Heart left ventricle (tissue), 16 donors: ENCODE measurements around the gene NCEH1. TPM values are rescaled to one million over a fixed set of nuclear protein-coding genes. Genes with fewer than 3 reads are reported as not detected.

Experiments used
- ATAC-seq, 4 donors: fragments of 200-7000 bp; cut with Tn5 transposase; one replicate each; pipeline ENCODE4 v1.9.1; 2020 to 2022; ENCODE audit warnings: moderate library complexity in 4 of 4, mild to moderate bottlenecking in 3 of 4, moderate number of reproducible peaks in 1 of 4
- DNase-seq, 5 donors: peaks; one replicate each; pipeline ENCODE4 v3.0.0-alpha.2; 2020
- H3K27ac ChIP-seq, 12 donors: fragments of 200-600 bp; sonication (generic) in 4 of 12; one replicate each; pipeline versions ENCODE4 v1.5.0 to v1.8.0; 2016 to 2022; ENCODE audit warnings: mild to moderate bottlenecking in 2 of 12
- H3K27me3 ChIP-seq, 9 donors: fragments of 200-600 bp; sonication (generic) in 2 of 9; one replicate each; pipeline versions ENCODE4 v1.5.1 to v1.8.0; 2016 to 2022; ENCODE audit warnings: mild to moderate bottlenecking in 3 of 9
- H3K36me3 ChIP-seq, 9 donors: fragments of 200-600 bp; sonication (generic) in 2 of 9; one replicate each; pipeline versions ENCODE4 v1.5.0 to v1.8.0; 2018 to 2022; ENCODE audit warnings: mild to moderate bottlenecking in 2 of 9
- H3K4me1 ChIP-seq, 12 donors: fragments of 200-600 bp; sonication (generic) in 4 of 12; one replicate each; pipeline versions ENCODE4 v1.5.0 to v1.8.0; 2016 to 2022; ENCODE audit warnings: mild to moderate bottlenecking in 3 of 12
- H3K4me3 ChIP-seq, 12 donors: fragments of 200-600 bp; sonication (generic) in 4 of 12; one replicate each; pipeline versions ENCODE4 v1.5.0 to v1.8.0; 2017 to 2022; ENCODE audit warnings: mild to moderate bottlenecking in 9 of 12, moderate library complexity in 4 of 12
- H3K9me3 ChIP-seq, 12 donors: fragments of 200-600 bp; sonication (generic) in 4 of 12; one replicate each; pipeline versions ENCODE4 v1.5.0 to v1.8.0; 2016 to 2022; ENCODE audit warnings: mild to moderate bottlenecking in 1 of 12
- CTCF ChIP-seq, 12 donors: fragments of 200-600 bp; sonication (generic) in 4 of 12; IDR thresholded peaks; one replicate each; pipeline versions ENCODE4 v1.5.0 to v1.8.0; 2018 to 2022; ENCODE audit warnings: antibody characterized with exemption in 12 of 12, mild to moderate bottlenecking in 5 of 12
- POLR2A ChIP-seq, 2 donors: fragments of 450-650 bp; IDR thresholded peaks; one replicate each; pipeline ENCODE4 v1.6.1; 2017; ENCODE audit warnings: antibody characterized with exemption in 2 of 2, mild to moderate bottlenecking in 2 of 2, moderate library complexity in 2 of 2
- WGBS, 4 donors: extraction: QIAGEN DNeasy Blood & Tissue Kit in 2 of 4; methylation state at CpG; one replicate each; pipeline versions ENCODE4 v1.1.5 to v1.1.7; 2013 to 2018; 5-methylcytosine and 5-hydroxymethylcytosine counted together
- intact Hi-C, 10 donors: fragments of 100-400 bp; cut with DNase I; formaldehyde crosslinking; loops; one replicate each; pipeline versions ENCODE4 v1.11.1 to v1.14.2; 2022
- polyA plus RNA-seq, 2 donors: library from polyadenylated mRNA; stranded (reverse); fragments of 200-250 nt; gene quantifications; one replicate each; pipeline ENCODE4 v1.2.3, GENCODE V29; 2013
- total RNA-seq, 9 donors: library from RNA; depleted of rRNA in 2 of 9; stranded (reverse); fragments of >200 nt in 2 of 9; fragmentation: NEBNext Ultra II Directional in 3 of 9; extraction: Animal tissue kit (Norgen Biotek cat#: 25700) in 3 of 9; gene quantifications; one replicate each; pipeline versions ENCODE4 v1.1.0 to v1.2.4, GENCODE V29; 2016 to 2023
- donor health status: ischemic (EF 13 %, LVEDD 7.1; RV severe dilation, severe dysfunction).
- donor health status: healthy with polysubstance abuse.
- donor health status: DM: no; HTN: yes; CAD: no.
- donor health status: DM: no; HTN: no; CAD: no.
- donor health status: ischemic (EF 25% LVEDD 6.9; RV normal size, moderate dysfunction).
- donor health status: ischemic (EF 25% LVEDD 5.7; RV mildly dilated, moderate dysfunction).
- donor health status: healthy.
- donor health status: DM: yes; HTN: yes; CAD: no.
- donor health status: ischemic (EF 35%, LVEDD 5.7; RV mildly dilated, moderate dysfunction).
- donor health status: nonischemic (EF 11% LVEDD 7.7; RV severe dilation, severe dysfunction).
- donor health status: DM: yes; HTN: yes; CAD: no.
- donor health status: PGD.
- donor health status: ischemic (EF 29% LVEDD 5.4; RV normal size, mild dysfunction).
- donor health status: nonischemic (EF 23%, LVEDD 6.1; RV moderate dilation, normal function).

The NCEH1 gene
- total and polyA plus RNA-seq, 11 donors: 10.9 to 72.7 (median 50.1) TPM

- ATAC-seq (no peak), DNase-seq (no peak)
- H3K27me3 ChIP-seq: no peaks in the 10 kb centered on the region
- H3K36me3 ChIP-seq: no peaks in the 10 kb centered on the region
- TF ChIP-seq POLR2A (IDR thresholded peaks at IDR 0.05): no peak
- TF ChIP-seq CTCF (IDR thresholded peaks at IDR 0.05): no peak
- peak overlapping the region in 6 of 12 donors; percentile 7 to 93 (median 62) for H3K27ac ChIP-seq
- peaks cover 0 to 73% (median 32%) of the 10 kb centered on the region in 12 donors for H3K4me1 ChIP-seq
- H3K9me3 ChIP-seq: no peaks in the 10 kb centered on the region
- 70 to 94% (median 82%) methylated on average over 1 of the region's 1 CpG for WGBS, 4 donors
- H3K4me3 ChIP-seq: no peak overlapping the region
- intact Hi-C loops: no loop called here
Measured at GRCh38 chr3:172700256-172700655, 10.6 kb downstream of the NCEH1 start.

- intact Hi-C loops: no loop called here
- no peak for DNase-seq
- no peak overlapping the region for H3K4me3 ChIP-seq
- no peaks in the 10 kb centered on the region for H3K36me3 ChIP-seq
- no peaks in the 10 kb centered on the region for H3K9me3 ChIP-seq
- no peaks in the 10 kb centered on the region for H3K27me3 ChIP-seq
- H3K27ac ChIP-seq: peak overlapping the region in 11 of 12 donors; percentile 17 to 93 (median 57)
- WGBS, 4 donors: 85 to 94% (median 88%) methylated on average over 7 of the region's 7 CpGs
- TF ChIP-seq CTCF (IDR thresholded peaks at IDR 0.05) (no peak), POLR2A (IDR thresholded peaks at IDR 0.05) (no peak)
- peak in 3 of 4 donors; percentile 9 to 10 (median 10) for ATAC-seq
- peaks cover 0 to 65% (median 29%) of the 10 kb centered on the region in 12 donors for H3K4me1 ChIP-seq
Measured at GRCh38 chr3:172699031-172699430, 11.8 kb downstream of the NCEH1 start.

- H3K27ac ChIP-seq: peak overlapping the region in 11 of 12 donors; percentile 17 to 93 (median 57)
- H3K27me3 ChIP-seq: no peaks in the 10 kb centered on the region
- H3K36me3 ChIP-seq: no peaks in the 10 kb centered on the region
- WGBS, 4 donors: 49 to 77% (median 63%) methylated on average over 6 of the region's 6 CpGs
- TF ChIP-seq POLR2A (IDR thresholded peaks at IDR 0.05): no peak
- no peak for TF ChIP-seq CTCF (IDR thresholded peaks at IDR 0.05)
- DNase-seq (peak in 4 of 5 donors; percentile 25 to 48 (median 37)), ATAC-seq (peak; percentile 50 to 81 (median 66))
- H3K4me1 ChIP-seq: peaks cover 0 to 69% (median 31%) of the 10 kb centered on the region in 12 donors
- H3K4me3 ChIP-seq: no peak overlapping the region
- H3K9me3 ChIP-seq: no peaks in the 10 kb centered on the region
- intact Hi-C loops: no loop called here
Measured at GRCh38 chr3:172698631-172699030, 12.2 kb downstream of the NCEH1 start.

- H3K9me3 ChIP-seq: no peaks in the 10 kb centered on the region
- peaks cover 0 to 79% (median 33%) of the 10 kb centered on the region in 12 donors for H3K4me1 ChIP-seq
- DNase-seq (no peak), ATAC-seq (no peak)
- intact Hi-C loops: no loop called here
- 82 to 90% (median 85%) methylated on average over 1 of the region's 1 CpG for WGBS, 4 donors
- H3K27me3 ChIP-seq: no peaks in the 10 kb centered on the region
- H3K4me3 ChIP-seq: no peak overlapping the region
- no peak for TF ChIP-seq POLR2A (IDR thresholded peaks at IDR 0.05)
- no peak for TF ChIP-seq CTCF (IDR thresholded peaks at IDR 0.05)
- peak overlapping the region in 5 of 12 donors; percentile 3 to 93 (median 61) for H3K27ac ChIP-seq
- no peaks in the 10 kb centered on the region for H3K36me3 ChIP-seq
Measured at GRCh38 chr3:172697558-172697957, 13.3 kb downstream of the NCEH1 start.
